Superior temporal gyrus (tissue), 1 donor: Measurements from ENCODE around the gene ACKR3.

Source experiments
- DNase-seq: peaks from one replicate; pipeline ENCODE4 v3.0.0-alpha.2; 2016; ENCODE audit errors: extremely low spot score

The ACKR3 gene

DNA sequence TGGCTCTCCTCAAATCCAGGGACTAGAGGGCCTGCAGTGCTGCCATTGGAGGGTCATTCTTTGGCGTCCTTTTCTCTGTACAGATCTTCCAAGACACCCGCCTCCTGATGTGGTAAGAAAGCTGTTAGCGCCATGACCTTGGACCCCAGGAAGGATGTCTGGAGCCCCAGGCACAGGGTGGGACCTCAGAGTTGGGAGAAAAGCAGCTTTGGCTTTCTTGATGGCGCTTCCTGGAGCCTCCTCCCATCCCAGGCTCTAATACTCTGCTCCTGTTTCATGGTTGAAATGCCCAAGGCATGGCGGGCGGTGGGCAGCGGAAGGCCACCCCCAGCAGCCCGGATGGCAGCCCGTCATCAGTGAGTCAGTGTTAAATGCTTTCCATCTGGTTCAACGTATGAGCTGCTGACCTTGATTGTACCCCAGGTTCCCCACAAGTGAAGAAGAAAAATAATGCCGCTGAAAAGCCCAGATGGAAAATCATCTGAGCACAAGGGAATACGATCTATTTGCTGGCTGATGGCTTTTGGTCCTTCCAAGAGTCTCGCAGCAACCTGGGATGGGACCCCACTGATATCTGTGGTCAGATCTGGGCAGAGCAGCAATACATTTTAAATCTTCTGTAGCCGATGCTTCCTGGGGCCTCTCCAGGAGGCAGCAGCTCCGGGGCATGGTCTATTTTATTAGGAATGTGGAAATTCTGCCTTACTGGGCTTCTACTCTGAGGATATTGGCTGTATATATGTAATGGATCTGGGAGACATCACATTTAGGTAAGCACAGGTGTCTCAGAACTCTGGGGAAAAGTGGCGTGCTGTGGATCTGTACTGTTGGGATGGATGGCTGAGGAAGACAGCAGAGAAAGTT is 15.1 kb downstream of the ACKR3 start:
- no peak for DNase-seq

DNA sequence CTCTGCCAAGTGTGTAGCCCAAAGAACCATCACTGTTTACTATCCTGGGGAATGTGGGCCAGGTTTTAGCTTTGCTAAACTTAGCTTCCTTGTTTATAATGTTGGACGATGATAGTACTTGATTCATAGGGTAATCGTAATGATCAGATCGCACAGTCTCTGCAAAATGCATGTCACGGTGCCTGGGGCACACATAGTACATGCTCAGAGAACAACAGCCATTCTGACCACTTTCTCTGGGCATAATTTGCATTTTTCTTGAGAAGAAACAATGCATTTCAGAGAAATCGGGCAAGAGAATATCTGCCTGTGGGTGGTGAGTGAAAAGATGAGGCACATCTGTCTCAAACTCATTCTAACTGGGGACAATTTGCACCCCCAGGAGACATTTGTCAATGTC is 16.3 kb downstream of the ACKR3 start:
- no peak for DNase-seq

DNA sequence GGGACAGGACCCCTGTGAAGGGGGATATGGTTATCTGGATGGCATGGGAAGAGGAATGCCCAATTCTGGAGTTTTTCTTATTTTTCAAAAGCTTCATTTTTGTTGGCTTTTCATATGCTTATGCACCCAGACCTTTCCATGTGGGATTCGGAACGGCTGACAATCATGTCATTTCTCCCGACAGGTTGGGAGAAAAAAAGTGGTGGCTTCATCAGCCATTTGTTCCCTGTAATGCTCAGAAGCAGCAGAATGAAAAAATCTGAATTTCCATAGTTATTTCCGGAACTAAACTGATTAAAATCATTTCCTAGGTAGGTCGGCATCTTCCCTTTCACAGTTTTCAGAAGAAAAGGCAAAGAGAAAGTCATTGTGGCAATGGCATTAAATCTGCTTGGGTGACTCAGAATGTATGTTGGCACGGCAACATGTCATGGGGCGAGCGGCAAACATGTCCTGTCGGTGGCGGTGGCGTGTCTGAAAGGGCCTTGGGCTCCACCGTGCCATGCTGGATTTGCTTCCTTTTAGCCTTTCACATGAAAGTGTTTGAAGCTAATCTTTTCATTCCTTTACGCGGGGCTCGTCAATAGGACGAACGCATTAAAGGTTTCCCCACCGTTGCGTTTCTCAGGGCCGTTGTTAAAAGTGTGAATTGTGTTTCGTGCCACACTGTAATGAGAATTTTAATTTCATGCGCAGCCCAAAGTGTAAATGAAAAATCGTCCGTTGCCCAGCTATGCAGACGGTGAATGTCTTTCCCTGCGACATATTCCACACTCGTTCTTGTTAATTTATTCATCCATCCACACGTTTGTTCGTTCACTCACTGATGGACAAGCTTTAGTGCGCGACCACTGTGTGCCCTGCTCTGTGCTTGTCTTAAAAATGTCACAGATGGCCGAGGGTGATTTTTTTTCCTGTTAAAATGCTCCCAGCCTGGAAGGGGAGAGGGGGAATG is 18.5 kb downstream of the ACKR3 start:
- no peak for DNase-seq

- DNase-seq: no peak
Observed at GRCh38 chr2:236588932-236589592, 19.4 kb downstream of the ACKR3 start.

- DNase-seq: no peak
Observed at GRCh38 chr2:236590846-236591245, 21.2 kb downstream of the ACKR3 start.

GRCh38 chr2:236592821-236593220 is 23.2 kb downstream of the ACKR3 start:
- no peak for DNase-seq

DNA sequence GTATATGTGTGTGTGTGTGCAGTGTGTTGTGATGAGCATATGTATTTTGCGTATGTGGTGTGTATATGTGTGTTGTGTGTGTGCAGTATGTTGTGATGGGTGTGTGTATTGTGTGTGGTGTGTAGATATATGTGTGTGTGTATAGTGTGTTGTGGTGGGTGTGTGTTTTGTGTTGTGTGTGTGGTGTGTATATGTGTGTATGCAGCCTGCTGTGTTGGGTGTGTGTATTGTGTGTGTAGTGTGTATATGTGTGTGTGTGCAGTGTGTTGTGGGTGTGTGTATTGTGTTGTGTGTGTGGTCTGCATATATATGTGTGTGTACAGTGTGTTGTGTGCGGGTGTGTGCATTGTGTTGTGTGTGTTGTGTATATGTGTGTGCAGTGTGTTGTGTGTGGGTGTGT is 23.9 kb downstream of the ACKR3 start:
- no peak for DNase-seq

- DNase-seq: no peak
Observed at GRCh38 chr2:236593956-236594355, 24.3 kb downstream of the ACKR3 start.

DNA sequence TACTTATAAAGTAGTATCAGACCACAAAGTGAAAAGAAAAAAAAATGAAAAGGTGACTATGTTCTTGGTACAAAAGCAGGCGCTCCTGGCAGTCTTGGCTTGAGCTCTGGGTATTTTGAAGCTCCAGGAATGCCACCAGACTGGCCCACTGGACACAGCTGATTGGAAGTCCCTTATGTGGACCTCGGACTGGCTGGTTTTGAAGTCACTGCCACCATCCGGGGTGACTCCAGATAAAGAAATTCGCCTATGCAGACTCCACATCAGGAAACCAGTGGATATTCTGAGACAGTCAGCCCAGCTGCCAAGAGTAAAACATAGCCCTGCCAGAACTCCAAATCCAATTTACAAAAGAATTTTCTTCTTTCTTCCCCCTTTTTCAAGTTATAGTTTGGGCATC is 28.0 kb downstream of the ACKR3 start:
- no peak for DNase-seq

DNA sequence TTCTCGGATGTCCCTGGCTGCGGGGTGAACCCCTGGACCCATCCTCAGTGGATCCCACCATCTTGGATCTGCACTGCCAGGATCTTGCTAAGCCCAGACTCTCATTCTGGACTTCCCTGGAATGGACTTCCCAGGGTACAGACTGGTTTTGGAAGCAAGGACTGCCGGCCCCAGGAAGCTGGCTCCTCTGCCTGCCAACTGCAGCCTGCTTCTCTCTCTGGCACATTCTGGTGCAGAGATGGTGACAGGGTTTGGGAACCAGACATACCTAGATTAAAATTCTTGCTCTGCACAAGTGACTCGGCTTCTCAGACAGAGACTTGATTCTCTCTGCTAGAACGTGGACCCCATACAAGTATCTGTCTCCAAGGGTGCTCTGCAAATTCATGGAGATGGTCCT is 29.4 kb downstream of the ACKR3 start:
- no peak for DNase-seq

- no peak for DNase-seq
Observed at GRCh38 chr2:236600158-236600557, 30.5 kb downstream of the ACKR3 start.

- no peak for DNase-seq
Observed at GRCh38 chr2:236600892-236601291, 31.3 kb downstream of the ACKR3 start.

- DNase-seq: no peak
Observed at GRCh38 chr2:236601316-236602202, 31.9 kb downstream of the ACKR3 start.

DNA sequence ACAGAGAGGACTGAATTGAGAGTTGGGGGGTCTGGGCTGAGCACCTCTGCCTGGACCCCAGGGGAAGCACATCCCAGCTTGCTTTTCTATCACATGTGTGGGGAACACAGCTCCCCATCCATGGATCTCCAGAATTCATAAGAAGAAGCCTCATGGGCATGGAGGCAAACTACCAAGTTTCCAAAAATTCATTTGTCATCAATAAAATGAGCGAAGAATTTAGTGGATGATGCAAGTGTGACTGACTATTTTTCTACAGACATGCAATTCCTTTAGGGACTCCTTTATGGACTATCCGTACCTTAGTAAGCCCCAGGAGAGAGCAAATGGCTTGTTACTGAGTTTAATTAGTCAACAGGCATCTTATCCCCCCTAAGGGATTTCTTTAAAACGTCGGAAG is 33.1 kb downstream of the ACKR3 start:
- DNase-seq: no peak

GRCh38 chr2:236603361-236604015 is 33.9 kb downstream of the ACKR3 start:
- DNase-seq: no peak

GRCh38 chr2:236604575-236605344 is 35.1 kb downstream of the ACKR3 start:
- DNase-seq: no peak

DNA sequence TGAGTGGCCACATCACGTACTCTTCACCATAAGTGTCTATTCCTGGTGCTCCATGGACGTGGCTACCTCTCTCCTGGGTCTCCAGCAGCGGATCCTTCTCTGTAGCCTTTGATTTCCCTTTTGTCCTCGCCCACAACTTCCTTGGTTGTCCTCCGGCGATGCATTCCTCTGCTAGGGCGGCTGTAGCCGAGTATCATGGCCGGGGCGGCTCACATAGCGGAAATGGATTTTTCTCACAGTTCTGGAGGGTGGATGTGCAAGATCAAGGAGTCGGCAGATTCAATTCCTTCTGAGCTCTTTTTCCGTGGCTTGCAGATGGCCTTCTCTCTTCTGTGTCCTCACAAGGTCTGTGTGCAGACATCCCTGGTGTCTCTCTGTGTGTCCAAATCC is 35.7 kb downstream of the ACKR3 start:
- no peak for DNase-seq

DNA sequence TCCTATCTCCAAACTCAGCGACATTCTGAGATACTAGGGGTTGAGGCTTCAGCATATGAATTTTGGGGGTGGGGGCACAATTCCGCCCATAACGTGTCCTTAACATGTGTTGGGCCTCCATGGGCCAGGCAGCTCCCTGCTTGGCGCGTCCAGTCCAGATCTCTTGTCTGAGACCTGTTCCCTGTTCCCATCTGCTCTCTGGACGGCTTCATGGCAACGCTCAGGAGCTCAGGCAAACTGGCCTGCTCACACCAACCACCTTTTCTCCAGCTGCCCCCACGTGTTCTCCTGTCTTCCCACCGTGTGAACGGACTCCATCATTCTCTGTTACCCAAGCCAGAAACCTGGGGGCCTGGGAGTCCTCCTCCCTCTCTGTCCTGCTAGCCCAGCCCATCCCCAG is 36.4 kb downstream of the ACKR3 start:
- DNase-seq: no peak

- DNase-seq: no peak
Observed at GRCh38 chr2:236607471-236608187, 38.0 kb downstream of the ACKR3 start.
